ENCODE results near the gene TSFM.

- TF ChIP-seq CTCF (IDR thresholded peaks at IDR 0.05; ENCODE audit: insufficient read depth, low read length, poor library complexity, severe bottlenecking): no peak
- no peak for TF ChIP-seq EZH2phosphoT487 (conservative IDR thresholded peaks at IDR 0.05; ENCODE audit: low read length)
Measured at GRCh38 chr12:57844709-57845477, 62.3 kb downstream of the TSFM start.
